ENCODE results near the gene SMO. TPM values are rescaled to one million over a fixed set of nuclear protein-coding genes. Genes with fewer than 3 reads are reported as not detected.

The SMO gene
- total and polyA plus RNA-seq, 9 of the 15 experiments (the other 6 are each of a cell fraction or from before 2014, with no cell fraction given), result 0.05 to 0.13 (median 0.10) TPM; not detected in 5

DNA sequence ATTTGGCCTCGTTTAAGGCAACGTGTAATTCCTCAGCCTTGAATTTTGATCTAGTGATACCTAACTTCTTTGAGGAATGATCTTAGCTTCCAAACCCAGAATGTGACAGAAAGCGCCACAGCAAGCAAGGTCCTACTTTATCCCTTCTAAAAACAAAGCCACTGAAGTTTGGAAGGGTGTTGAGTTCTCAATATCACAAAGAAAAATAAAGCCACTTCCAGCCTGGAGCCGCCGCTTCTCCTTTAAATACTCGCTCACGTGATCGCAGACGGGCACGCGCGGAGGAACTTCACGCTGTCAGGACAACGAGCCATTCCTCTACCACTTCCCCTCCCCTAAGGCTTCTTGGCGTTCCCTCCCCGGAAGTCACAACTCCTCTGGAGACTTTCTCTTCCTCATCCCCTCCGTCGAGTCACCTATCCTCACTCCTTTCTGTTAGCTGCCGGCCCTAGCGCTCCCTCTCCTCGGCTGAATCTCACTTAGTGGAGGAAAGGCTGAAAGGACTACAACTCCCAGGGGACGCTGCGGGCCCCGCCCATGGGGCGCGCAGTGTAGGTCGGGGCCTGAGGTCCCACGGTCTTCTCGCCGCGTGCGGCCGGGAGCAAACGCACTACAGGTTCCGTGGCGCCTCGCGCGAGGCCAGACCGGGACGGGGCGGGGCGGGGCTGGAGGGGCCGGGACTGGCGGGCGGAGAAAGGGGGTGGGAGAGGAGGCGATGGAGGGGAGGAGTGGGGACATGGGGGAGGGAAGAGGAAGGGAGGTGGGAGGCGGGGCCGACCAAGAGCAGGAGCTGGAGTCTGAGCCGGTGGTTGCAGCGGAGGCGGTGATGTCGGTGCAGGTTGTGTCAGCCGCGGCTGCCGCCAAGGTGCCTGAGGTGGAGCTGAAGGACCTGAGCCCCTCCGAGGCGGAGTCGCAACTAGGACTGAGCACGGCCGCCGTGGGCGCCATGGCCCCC is 36.1 kb downstream of the SMO start, which contains the start of gene AHCYL2 (continued):
- TF ChIP-seq, protein P1, sequence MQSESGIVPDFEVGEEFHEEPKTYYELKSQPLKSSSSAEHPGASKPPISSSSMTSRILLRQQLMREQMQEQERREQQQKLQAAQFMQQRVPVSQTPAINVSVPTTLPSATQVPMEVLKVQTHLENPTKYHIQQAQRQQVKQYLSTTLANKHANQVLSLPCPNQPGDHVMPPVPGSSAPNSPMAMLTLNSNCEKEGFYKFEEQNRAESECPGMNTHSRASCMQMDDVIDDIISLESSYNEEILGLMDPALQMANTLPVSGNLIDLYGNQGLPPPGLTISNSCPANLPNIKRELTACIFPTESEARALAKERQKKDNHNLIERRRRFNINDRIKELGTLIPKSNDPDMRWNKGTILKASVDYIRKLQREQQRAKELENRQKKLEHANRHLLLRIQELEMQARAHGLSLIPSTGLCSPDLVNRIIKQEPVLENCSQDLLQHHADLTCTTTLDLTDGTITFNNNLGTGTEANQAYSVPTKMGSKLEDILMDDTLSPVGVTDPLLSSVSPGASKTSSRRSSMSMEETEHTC (IDR thresholded peaks at IDR 0.05), result peak; percentile 81
- TF ChIP-seq, protein P2, sequence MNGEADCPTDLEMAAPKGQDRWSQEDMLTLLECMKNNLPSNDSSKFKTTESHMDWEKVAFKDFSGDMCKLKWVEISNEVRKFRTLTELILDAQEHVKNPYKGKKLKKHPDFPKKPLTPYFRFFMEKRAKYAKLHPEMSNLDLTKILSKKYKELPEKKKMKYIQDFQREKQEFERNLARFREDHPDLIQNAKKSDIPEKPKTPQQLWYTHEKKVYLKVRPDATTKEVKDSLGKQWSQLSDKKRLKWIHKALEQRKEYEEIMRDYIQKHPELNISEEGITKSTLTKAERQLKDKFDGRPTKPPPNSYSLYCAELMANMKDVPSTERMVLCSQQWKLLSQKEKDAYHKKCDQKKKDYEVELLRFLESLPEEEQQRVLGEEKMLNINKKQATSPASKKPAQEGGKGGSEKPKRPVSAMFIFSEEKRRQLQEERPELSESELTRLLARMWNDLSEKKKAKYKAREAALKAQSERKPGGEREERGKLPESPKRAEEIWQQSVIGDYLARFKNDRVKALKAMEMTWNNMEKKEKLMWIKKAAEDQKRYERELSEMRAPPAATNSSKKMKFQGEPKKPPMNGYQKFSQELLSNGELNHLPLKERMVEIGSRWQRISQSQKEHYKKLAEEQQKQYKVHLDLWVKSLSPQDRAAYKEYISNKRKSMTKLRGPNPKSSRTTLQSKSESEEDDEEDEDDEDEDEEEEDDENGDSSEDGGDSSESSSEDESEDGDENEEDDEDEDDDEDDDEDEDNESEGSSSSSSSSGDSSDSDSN (IDR thresholded peaks at IDR 0.05; ENCODE audit: borderline replicate concordance in 1 of 2, low read depth in 2 of 2, low read length in 2 of 2), result peak; percentile 86 to 94; a peak in 3 of 4 replicates
- TF ChIP-seq BCLAF1 (IDR thresholded peaks at IDR 0.05; ENCODE audit: borderline replicate concordance in 1 of 2, control insufficient read depth in 1 of 2, low read depth in 2 of 2, low read length in 1 of 2) (peak in 1 of 2 experiments; percentile 72; a peak in 1 of 4 replicates), CCAR2 (IDR thresholded peaks at IDR 0.05; ENCODE audit: low read depth, low read length) (no peak), ZNF121 (CRISPR knock-in tag; conservative IDR thresholded peaks at IDR 0.05) (no peak), SMC3 (conservative IDR thresholded peaks at IDR 0.05; ENCODE audit: insufficient read depth, low read depth, low read length) (no peak), ZNF583 (CRISPR knock-in tag; IDR thresholded peaks at IDR 0.05) (peak; percentile 78), FOXK1 (CRISPR knock-in tag; IDR thresholded peaks at IDR 0.05; ENCODE audit: borderline replicate concordance) (peak; percentile 72; the same call in 1 of the 2 replicates), ASH1L (IDR thresholded peaks at IDR 0.05; ENCODE audit: borderline replicate concordance, low read depth, partially characterized antibody) (peak; percentile 83), FOXA3 (CRISPR knock-in tag; conservative IDR thresholded peaks at IDR 0.05 in 1 of 2, IDR thresholded peaks at IDR 0.05 in 1 of 2) (0 out of 4 replicates have a peak, but pooled peaks have one; percentile 4 to 66), MEIS2 (IDR thresholded peaks at IDR 0.05; ENCODE audit: partially characterized antibody) (peak; percentile 61)
- TF ChIP-seq, protein P3, sequence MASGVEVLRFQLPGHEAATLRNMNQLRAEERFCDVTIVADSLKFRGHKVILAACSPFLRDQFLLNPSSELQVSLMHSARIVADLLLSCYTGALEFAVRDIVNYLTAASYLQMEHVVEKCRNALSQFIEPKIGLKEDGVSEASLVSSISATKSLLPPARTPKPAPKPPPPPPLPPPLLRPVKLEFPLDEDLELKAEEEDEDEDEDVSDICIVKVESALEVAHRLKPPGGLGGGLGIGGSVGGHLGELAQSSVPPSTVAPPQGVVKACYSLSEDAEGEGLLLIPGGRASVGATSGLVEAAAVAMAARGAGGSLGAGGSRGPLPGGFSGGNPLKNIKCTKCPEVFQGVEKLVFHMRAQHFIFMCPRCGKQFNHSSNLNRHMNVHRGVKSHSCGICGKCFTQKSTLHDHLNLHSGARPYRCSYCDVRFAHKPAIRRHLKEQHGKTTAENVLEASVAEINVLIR (CRISPR knock-in tag; IDR thresholded peaks at IDR 0.05), result peak; percentile 67; the same call in 1 of the 2 replicates
- TF ChIP-seq, protein P4, sequence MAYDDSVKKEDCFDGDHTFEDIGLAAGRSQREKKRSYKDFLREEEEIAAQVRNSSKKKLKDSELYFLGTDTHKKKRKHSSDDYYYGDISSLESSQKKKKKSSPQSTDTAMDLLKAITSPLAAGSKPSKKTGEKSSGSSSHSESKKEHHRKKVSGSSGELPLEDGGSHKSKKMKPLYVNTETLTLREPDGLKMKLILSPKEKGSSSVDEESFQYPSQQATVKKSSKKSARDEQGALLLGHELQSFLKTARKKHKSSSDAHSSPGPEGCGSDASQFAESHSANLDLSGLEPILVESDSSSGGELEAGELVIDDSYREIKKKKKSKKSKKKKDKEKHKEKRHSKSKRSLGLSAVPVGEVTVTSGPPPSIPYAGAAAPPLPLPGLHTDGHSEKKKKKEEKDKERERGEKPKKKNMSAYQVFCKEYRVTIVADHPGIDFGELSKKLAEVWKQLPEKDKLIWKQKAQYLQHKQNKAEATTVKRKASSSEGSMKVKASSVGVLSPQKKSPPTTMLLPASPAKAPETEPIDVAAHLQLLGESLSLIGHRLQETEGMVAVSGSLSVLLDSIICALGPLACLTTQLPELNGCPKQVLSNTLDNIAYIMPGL (CRISPR knock-in tag; IDR thresholded peaks at IDR 0.05), result peak; percentile 47; the same call in 1 of the 2 replicates

Data from K562 (cell line).